HepG2 (cell line): ENCODE measurements around the gene AGAP1. TPM values are rescaled to one million over a fixed set of nuclear protein-coding genes. Genes with fewer than 3 reads are reported as not detected.
A peak's percentile ranks its signal among the peaks of the same experiment; 100 is the strongest.

Experiments
- CBX2 ChIP-seq, 2 experiments: fragments of 200-600 bp in 1 of 2; sonication (generic); formaldehyde crosslinking in 1 of 2; IDR thresholded peaks; 2 replicates each; pipeline versions ENCODE4 v1.7.0 to v1.8.1; 2018 to 2022; ENCODE audit warnings: low read depth in 2 of 2, low read length in 1 of 2, mild to moderate bottlenecking in 1 of 2, missing genetic modification reagents in 1 of 2
- EED ChIP-seq: sonication (generic); formaldehyde crosslinking; IDR thresholded peaks from 2 replicates; pipeline ENCODE4 v1.5.0; 2020; ENCODE audit warnings: mild to moderate bottlenecking, missing genetic modification reagents
- GLI4 ChIP-seq: sonication (generic); formaldehyde crosslinking; IDR thresholded peaks from 2 replicates; pipeline ENCODE4 v1.5.1; 2020; ENCODE audit warnings: missing genetic modification reagents, mild to moderate bottlenecking, moderate library complexity, borderline replicate concordance
- HNRNPH1 ChIP-seq: fragments of 200-400 bp; formaldehyde crosslinking; optimal IDR thresholded peaks from 2 replicates; pipeline ENCODE3; 2017; ENCODE audit warnings: mild to moderate bottlenecking, low read depth, low read length
- HOXA7 ChIP-seq: sonication (generic); formaldehyde crosslinking; IDR thresholded peaks from 2 replicates; pipeline ENCODE4 v1.8.1; 2022; ENCODE audit warnings: mild to moderate bottlenecking, missing genetic modification reagents, moderate library complexity
- KAT8 ChIP-seq: IDR thresholded peaks from 2 replicates; pipeline ENCODE4 v1.6.1; 2016; ENCODE audit warnings: missing genetic modification reagents, missing compliant biosample characterization
- NFIB ChIP-seq: sonication (generic); formaldehyde crosslinking; IDR thresholded peaks from 2 replicates; pipeline ENCODE4 v1.9.0; 2021; ENCODE audit warnings: missing genetic modification reagents, mild to moderate bottlenecking, borderline replicate concordance
- NFYC ChIP-seq: IDR thresholded peaks from 2 replicates; pipeline ENCODE4 v1.6.1; 2016; ENCODE audit warnings: missing genetic modification reagents, missing compliant biosample characterization
- SIX1 ChIP-seq: sonication (generic); formaldehyde crosslinking; IDR thresholded peaks from 2 replicates; pipeline ENCODE4 v1.4.0; 2020; ENCODE audit warnings: missing genetic modification reagents, borderline replicate concordance
- SNAPC2 ChIP-seq: sonication (generic); formaldehyde crosslinking; IDR thresholded peaks from 2 replicates; pipeline ENCODE4 v1.8.1; 2022; ENCODE audit warnings: mild to moderate bottlenecking, missing genetic modification reagents
- SRF ChIP-seq: IDR thresholded peaks from 2 replicates; pipeline ENCODE4 v1.6.1; 2011; ENCODE audit warnings: mild to moderate bottlenecking, low read depth, low read length, moderate library complexity
- SRY ChIP-seq: sonication (generic); formaldehyde crosslinking; IDR thresholded peaks from 2 replicates; pipeline ENCODE4 v1.8.0; 2022; ENCODE audit warnings: mild to moderate bottlenecking, missing genetic modification reagents
- TCF12 ChIP-seq, 2 experiments: fragments of 450-650 bp in 1 of 2; sonication (generic) in 1 of 2; formaldehyde crosslinking in 1 of 2; IDR thresholded peaks; 2 replicates each; pipeline versions ENCODE4 v1.6.1 to v1.8.0; 2017 to 2022; ENCODE audit warnings: antibody characterized with exemption in 1 of 2, mild to moderate bottlenecking in 1 of 2, missing genetic modification reagents in 1 of 2, moderate library complexity in 1 of 2
- ZBTB7A ChIP-seq: sonication (generic); formaldehyde crosslinking; IDR thresholded peaks from 2 replicates; pipeline ENCODE4 v1.8.0; 2022; ENCODE audit warnings: mild to moderate bottlenecking, missing genetic modification reagents
- ZNF878 ChIP-seq: sonication (generic); formaldehyde crosslinking; IDR thresholded peaks from 2 replicates; pipeline ENCODE4 v1.8.1; 2023; ENCODE audit warnings: mild to moderate bottlenecking, missing genetic modification reagents, moderate library complexity
- polyA plus RNA-seq, 8 experiments: library from polyadenylated mRNA; depleted of rRNA in 3 of 8; stranded (reverse) in 7 of 8; unstranded in 1 of 8; fragments of >200 nt; fragmentation: Illumina TruSeq in 4 of 8; extraction: Trizol in 4 of 8; gene quantifications; 2 replicates each; pipeline versions ENCODE4 v1.2.1 to v1.2.3, GENCODE V29; 2011 to 2016; ENCODE audit warnings: low read depth in 4 of 8, missing spikeins in 1 of 8, mixed read lengths in 1 of 8; ENCODE audit not compliant: insufficient read depth in 1 of 8
- total RNA-seq, 5 experiments: library from RNA; depleted of rRNA; stranded (reverse); fragments of >200 nt; fragmentation: Illumina TruSeq; extraction: Trizol; gene quantifications; 2 replicates each; pipeline ENCODE4 v1.2.3, GENCODE V29; 2016; ENCODE audit warnings: low read depth in 1 of 5
- TF ChIP-seq, protein P1 (sequence below): sonication (generic); formaldehyde crosslinking; IDR thresholded peaks from 2 replicates; pipeline ENCODE4 v1.5.0; 2020; ENCODE audit warnings: missing genetic modification reagents, mild to moderate bottlenecking, borderline replicate concordance
- TF ChIP-seq, protein P2 (sequence below): IDR thresholded peaks from 2 replicates; pipeline ENCODE4 v1.6.1; 2016; ENCODE audit warnings: missing biosample characterization, missing genetic modification reagents, low read depth
- TF ChIP-seq, protein P3 (sequence below): sonication (generic); formaldehyde crosslinking; IDR thresholded peaks from 2 replicates; pipeline ENCODE4 v1.4.0; 2020; ENCODE audit warnings: mild to moderate bottlenecking, missing genetic modification reagents
- TF ChIP-seq, protein P4 (sequence below): sonication (generic); formaldehyde crosslinking; IDR thresholded peaks from 2 replicates; pipeline ENCODE4 v1.4.0; 2020; ENCODE audit warnings: missing genetic modification reagents
- TF ChIP-seq, protein P5 (sequence below): sonication (generic); formaldehyde crosslinking; IDR thresholded peaks from 2 replicates; pipeline ENCODE4 v1.8.0; 2022; ENCODE audit warnings: mild to moderate bottlenecking, missing genetic modification reagents, moderate library complexity
- TF ChIP-seq, protein P6 (sequence below): sonication (generic); formaldehyde crosslinking; IDR thresholded peaks from 2 replicates; pipeline ENCODE4 v1.5.0; 2020; ENCODE audit warnings: missing genetic modification reagents, mild to moderate bottlenecking, borderline replicate concordance

The AGAP1 gene
- total and polyA plus RNA-seq, 2 of the 13 experiments (the other 11 are each of a cell fraction or from before 2014, with no cell fraction given), result 21.2 to 32.7 TPM

DNA sequence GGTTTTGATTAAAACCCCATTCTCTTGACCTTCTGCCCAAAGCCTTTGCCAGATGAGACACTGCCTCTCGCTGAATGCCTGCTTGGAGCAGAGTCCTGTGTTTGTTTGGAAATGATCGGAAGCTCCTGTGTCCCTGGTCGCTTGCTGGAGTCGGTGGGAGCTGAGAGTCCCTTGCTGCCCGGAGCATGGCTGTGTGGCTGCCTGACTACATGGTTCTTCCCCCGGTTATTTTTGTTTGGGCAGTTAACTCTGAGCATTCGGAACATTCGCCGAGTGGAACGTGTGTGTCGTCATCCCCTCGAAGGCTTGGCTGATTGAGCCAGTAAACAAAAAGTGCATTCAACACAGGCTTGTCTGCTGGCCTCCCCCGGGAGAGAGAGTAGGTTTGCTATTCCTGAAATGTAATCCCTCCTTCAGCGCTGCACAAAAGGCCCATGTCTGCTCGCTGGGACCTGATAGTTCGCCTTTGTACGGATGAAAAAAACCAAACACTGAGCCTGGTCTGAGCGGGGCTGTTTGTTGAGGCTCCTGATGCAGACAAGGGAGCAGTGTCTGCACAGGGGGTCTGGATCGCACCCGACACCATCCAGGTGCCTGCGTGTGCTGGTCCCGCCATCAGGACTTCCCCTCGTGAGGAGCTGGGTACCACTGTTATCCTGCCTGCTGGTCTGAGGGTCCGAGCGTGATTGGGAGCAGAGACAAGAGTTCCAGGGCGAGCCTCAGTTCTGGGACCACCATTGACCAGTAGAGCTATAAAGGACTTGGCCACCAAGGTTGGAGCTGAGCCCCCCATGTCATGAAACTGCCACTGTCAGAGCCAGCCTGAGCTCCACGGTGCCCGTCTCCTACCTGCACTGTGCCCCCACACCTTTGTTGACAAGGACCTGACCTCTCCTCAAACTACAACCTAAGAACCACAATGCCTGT lies 83.8 kb downstream of the AGAP1 start (continued):
- TF ChIP-seq, protein P1, sequence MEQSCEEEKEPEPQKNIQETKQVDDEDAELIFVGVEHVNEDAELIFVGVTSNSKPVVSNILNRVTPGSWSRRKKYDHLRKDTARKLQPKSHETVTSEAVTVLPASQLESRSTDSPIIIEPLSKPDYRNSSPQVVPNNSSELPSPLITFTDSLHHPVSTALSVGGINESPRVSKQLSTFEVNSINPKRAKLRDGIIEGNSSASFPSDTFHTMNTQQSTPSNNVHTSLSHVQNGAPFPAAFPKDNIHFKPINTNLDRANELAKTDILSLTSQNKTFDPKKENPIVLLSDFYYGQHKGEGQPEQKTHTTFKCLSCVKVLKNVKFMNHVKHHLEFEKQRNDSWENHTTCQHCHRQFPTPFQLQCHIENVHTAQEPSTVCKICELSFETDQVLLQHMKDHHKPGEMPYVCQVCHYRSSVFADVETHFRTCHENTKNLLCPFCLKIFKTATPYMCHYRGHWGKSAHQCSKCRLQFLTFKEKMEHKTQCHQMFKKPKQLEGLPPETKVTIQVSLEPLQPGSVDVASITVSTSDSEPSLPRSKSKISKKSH (CRISPR knock-in tag), result 0 out of 2 replicates have a peak, but pooled peaks have one; percentile 13
- TF ChIP-seq CBX2 (IDR thresholded peaks at IDR 0.05; ENCODE audit: low read depth, low read length) (no peak), CBX2 (CRISPR knock-in tag; IDR thresholded peaks at IDR 0.05; ENCODE audit: low read depth) (no peak), EED (CRISPR knock-in tag) (peak; percentile 61; the same call in 1 of the 2 replicates), SIX1 (CRISPR knock-in tag) (peak; percentile 68; the same call in 1 of the 2 replicates), HNRNPH1 (no peak), KAT8 (0 out of 2 replicates have a peak, but pooled peaks have one; percentile 21), TCF12 (IDR thresholded peaks at IDR 0.05) (no peak), TCF12 (CRISPR knock-in tag; IDR thresholded peaks at IDR 0.05) (no peak), HOXA7 (CRISPR knock-in tag) (no peak), SRF (no peak), NFIB (CRISPR knock-in tag) (no peak), GLI4 (CRISPR knock-in tag) (0 out of 2 replicates have a peak, but pooled peaks have one; percentile 6), ZBTB7A (CRISPR knock-in tag) (no peak), NFYC (CRISPR knock-in tag) (peak; percentile 13; the same call in 1 of the 2 replicates), SNAPC2 (no peak), ZNF878 (CRISPR knock-in tag) (no peak), SRY (CRISPR knock-in tag) (no peak)
- TF ChIP-seq, protein P2, sequence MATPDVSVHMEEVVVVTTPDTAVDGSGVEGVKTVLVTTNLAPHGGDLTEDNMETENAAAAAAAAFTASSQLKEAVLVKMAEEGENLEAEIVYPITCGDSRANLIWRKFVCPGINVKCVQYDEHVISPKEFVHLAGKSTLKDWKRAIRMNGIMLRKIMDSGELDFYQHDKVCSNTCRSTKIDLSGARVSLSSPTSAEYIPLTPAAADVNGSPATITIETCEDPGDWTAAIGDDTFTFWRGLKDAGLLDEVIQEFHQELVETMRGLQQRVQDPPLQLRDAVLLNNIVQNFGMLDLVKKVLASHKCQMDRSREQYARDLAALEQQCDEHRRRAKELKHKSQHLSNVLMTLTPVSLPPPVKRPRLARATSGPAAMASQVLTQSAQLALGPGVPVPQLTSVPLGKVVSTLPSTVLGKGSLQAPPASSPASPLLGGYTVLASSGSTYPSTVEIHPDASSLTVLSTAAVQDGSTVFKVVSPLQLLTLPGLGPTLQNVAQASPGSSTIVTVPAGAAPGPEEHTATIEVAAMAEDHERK, result no peak
- TF ChIP-seq, protein P3, sequence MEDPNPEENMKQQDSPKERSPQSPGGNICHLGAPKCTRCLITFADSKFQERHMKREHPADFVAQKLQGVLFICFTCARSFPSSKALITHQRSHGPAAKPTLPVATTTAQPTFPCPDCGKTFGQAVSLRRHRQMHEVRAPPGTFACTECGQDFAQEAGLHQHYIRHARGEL (CRISPR knock-in tag), result no peak
- TF ChIP-seq, protein P4, sequence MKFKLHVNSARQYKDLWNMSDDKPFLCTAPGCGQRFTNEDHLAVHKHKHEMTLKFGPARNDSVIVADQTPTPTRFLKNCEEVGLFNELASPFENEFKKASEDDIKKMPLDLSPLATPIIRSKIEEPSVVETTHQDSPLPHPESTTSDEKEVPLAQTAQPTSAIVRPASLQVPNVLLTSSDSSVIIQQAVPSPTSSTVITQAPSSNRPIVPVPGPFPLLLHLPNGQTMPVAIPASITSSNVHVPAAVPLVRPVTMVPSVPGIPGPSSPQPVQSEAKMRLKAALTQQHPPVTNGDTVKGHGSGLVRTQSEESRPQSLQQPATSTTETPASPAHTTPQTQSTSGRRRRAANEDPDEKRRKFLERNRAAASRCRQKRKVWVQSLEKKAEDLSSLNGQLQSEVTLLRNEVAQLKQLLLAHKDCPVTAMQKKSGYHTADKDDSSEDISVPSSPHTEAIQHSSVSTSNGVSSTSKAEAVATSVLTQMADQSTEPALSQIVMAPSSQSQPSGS (CRISPR knock-in tag), result 0 out of 2 replicates have a peak, but pooled peaks have one; percentile 29
- TF ChIP-seq, protein P5, sequence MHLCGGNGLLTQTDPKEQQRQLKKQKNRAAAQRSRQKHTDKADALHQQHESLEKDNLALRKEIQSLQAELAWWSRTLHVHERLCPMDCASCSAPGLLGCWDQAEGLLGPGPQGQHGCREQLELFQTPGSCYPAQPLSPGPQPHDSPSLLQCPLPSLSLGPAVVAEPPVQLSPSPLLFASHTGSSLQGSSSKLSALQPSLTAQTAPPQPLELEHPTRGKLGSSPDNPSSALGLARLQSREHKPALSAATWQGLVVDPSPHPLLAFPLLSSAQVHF (CRISPR knock-in tag), result no peak
- TF ChIP-seq, protein P6, sequence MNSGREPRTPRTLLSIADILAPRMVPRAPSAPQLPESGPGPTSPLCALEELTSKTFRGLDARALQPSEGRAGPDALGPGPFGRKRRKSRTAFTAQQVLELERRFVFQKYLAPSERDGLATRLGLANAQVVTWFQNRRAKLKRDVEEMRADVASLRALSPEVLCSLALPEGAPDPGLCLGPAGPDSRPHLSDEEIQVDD (CRISPR knock-in tag), result no peak
